Dermis blood vessel endothelial cell (primary cell): ENCODE data around the gene NCAM1. TPM values are rescaled to one million over a fixed set of nuclear protein-coding genes. Genes with fewer than 3 reads are reported as not detected.
"Not testable (repeated sequence)": the region's sequence is repeated elsewhere in the genome, so short reads cannot be mapped to it uniquely, and the experiment has no call there.

Source experiments
- DNase-seq: peaks from one replicate; pipeline ENCODE4 v3.0.0; 2010
- total RNA-seq: library from RNA; depleted of rRNA; stranded (reverse); fragments of >200 nt; gene quantifications from 2 replicates; pipeline ENCODE4 v1.2.3, GENCODE V29; 2014

The NCAM1 gene
- 2.2 and 3.4 TPM in 2 replicates for total RNA-seq

DNA sequence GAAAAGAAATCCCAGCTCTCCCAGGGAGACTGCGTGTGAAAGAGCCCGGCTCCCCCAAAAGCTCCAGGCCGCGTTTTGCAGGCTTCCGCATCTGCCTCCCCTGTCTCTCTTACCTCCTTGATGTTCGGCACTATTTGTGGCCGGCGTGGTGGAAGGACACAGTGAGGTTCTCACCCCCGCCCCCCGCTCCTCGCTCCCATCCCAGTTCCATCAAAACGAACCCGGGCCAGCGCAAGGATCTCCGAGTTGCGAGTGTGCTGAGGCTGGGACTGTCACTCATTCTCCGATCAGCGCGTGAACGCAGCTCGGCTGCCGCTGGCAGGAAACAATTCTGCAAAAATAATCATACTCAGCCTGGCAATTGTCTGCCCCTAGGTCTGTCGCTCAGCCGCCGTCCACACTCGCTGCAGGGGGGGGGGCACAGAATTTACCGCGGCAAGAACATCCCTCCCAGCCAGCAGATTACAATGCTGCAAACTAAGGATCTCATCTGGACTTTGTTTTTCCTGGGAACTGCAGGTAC is at the start of gene NCAM1:
NCAM1 (plus strand) TSS at position 275 of the 523 bp plus-strand sequence.
- DNase-seq = peak; percentile 52

DNA sequence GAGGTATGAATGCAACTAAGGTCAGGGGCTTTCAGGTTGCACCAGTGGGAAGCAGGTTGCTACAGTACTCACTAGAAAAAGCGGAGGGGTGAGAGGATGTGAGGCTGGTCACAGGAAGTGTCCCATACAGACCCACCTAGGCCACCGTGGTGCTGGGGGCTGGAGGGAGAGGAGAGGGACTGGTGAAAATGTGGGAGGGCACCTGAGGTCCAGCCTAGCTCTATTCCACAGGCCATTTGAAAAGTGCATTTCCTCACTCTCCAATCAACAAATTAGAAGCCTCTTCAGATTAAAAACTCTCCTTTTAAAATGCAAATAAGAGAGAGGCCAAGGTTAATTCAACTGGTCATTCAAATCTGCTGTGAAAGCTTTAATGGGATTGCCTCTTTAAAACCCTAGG is 38.6 kb upstream of the NCAM1 start:
- no peak for DNase-seq

DNA sequence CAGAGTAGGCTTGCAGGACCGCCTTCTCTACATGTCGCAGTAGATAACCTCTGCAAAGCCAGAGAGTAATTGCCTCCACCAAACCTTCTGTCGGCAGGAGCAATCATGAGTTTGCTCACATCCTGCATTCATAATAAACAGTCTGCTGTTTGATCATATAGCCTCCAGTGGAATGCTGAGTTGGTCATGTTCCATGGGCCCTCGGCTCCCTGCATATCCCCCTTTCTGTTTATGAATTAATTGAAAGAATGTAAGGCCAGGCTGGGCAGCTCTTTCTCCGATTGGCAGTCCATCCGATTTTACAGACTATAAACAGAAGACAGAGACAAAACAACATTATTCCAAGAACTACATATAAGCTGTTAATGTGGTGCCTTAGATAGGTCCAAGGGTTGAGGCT is 36.4 kb upstream of the NCAM1 start:
- DNase-seq = not testable (repeated sequence)

GRCh38 chr11:112925516-112926310 is 35.5 kb upstream of the NCAM1 start:
- DNase-seq = no peak

DNA sequence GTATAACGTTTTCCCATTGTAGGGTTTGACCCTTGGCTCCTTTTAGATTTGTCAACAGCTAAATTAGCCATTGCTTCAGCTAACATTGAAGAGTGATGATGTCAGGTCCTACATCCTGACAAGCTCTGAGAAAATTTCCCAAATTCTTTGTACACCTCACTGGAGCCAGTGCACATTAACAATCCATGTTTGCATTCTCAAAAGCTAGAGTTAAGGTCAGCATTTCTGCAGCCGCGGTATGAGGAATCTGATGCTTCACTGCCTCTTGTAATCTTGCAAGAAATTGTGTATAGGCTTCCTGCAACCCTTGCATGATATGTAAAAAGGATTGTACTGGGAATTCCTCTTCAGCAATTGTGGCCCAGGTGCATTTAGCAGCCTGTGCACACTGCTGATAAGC is 33.1 kb upstream of the NCAM1 start:
- no peak for DNase-seq

GRCh38 chr11:112929432-112929831 is 31.8 kb upstream of the NCAM1 start:
- DNase-seq = no peak

- no peak for DNase-seq
These were observed 29.5 kb upstream of the NCAM1 start for GRCh38 chr11:112931703-112932102.

DNA sequence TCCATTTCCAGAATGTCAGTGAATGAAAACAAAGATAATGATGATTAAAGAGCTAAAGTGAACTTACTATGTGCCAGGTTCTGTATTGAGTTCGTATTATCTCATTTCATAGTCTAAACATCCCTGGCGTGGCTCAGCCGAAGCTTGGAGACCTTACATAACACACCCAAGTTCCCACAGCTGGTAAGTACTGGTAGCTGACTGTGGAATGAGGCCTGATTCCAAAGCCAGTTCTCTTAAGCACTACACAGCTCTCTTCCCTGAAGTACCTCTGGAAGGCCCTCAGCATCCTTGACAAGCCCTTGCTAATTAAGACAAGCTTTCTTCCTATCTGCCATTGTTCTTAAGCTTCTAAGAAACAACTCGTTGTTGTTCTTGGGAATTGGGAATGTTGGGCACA is 28.6 kb upstream of the NCAM1 start:
- no peak for DNase-seq

GRCh38 chr11:112933970-112934369 is 27.2 kb upstream of the NCAM1 start:
- DNase-seq = no peak

- DNase-seq = no peak
These were observed 20.1 kb upstream of the NCAM1 start for GRCh38 chr11:112941104-112941503.

GRCh38 chr11:112942966-112943643 is 18.1 kb upstream of the NCAM1 start:
- DNase-seq = no peak

DNA sequence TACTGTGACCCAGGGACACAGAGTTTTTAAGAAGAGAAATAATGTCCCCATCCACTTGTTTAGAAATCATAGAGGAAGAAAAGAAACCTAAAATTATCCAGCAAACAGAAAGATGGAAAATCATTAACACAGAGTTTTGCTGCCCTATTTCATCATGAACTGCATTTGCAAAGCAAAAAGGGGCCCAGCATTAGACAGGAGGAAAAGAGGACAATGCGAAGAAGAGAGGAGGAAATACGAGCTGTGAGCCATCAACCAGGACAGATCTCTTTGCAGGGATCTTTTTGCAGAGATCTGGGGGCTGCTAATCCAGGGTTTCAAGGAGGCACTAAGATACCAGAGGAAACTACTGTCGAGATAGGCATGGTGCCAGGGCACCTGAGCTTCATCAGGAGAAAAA is 14.4 kb upstream of the NCAM1 start:
- no peak for DNase-seq

DNA sequence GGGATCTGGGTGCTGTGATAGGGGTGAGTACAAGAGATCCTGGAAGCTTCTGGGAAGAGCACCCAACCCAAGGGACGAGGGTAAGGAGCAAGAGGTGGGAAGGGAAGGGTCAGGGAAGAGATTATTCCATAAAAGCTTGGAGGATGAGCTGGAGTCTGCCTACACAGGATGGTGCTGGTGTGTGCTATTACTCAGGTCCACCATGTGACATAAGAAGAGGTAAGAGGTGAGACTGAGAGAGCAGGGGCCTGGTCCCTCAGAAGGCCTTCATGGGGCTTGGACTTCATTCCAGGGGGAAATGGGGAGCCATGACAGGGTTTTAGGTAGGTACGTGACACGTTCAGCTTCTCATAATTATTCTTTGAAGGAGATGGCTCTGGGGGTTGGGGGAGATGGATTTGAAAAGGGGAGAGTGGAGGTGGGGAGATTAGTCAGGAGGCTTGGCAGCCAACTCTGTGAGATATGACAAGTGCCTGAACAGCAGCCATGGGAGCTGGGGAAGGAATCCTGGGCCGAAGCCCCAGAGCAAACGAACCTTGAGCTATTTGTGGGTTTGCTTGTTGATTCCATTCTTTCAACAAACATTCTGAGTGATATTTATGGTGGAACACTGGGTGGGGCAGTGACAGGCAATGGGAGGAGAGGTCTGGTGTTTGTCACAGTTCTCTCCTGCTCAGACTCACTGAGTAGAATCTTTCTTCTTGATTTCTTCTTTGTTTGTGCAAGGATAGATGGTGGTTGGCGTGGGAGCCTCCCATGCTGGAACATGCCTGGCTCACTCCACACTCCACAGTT is 11.2 kb upstream of the NCAM1 start:
- no peak for DNase-seq

GRCh38 chr11:112958670-112959069 is 2.5 kb upstream of the NCAM1 start:
- no peak for DNase-seq

GRCh38 chr11:112961751-112962578 is 745 bp downstream of the NCAM1 start:
- DNase-seq = peak; percentile 8

GRCh38 chr11:112962579-112963367 is 1.6 kb downstream of the NCAM1 start:
- peak; percentile 5 for DNase-seq

- DNase-seq = no peak
These were observed 2.2 kb downstream of the NCAM1 start for GRCh38 chr11:112963368-112963955.

- no peak for DNase-seq
These were observed 4.4 kb downstream of the NCAM1 start for GRCh38 chr11:112965656-112966055.

DNA sequence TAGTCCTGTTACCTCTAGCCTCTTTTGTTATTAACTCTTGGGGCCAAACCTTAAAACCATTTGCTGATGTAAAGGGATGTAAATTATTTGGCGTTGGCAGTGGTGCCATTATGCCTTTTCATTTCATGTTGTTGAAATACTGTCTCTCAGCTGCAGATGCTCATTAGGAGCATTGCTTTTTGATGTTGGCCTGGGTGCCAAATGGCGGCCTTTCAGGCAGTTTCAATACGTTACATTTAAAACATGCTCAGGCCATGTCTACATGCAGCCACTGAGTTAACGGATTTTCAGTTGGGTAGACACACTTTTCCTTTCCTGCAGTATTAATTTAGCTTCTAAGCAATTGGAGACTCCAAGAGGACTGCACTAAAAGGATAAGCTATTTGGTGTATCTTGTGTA is 5.3 kb downstream of the NCAM1 start:
- DNase-seq = no peak

DNA sequence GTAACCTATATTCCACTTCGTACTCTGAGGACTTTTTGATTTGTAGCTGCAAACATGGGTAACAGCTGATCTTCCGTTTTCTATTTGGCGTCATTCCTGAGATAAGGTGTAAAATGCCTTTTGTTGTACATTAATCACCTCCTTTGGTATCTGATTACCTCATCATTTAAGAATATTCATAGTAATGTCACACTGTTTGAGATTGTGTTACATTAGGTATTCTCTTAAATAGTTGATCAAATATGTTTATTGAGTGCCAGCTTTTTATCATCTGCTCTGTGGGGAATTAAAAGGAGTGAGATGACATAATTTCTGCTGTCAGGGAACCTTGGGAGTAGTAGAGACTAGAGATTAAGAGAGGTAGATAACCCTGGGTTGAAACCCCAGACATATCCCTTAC is 5.9 kb downstream of the NCAM1 start:
- DNase-seq = no peak
